NOMO-1 treated with DMSO at 0.1 percent for 48 hours (cell line): Measurements from ENCODE around the gene FADD.
A peak's percentile ranks its signal among the peaks of the same experiment; 100 is the strongest.
"Not testable (repeated sequence)": the region's sequence is repeated elsewhere in the genome, so short reads cannot be mapped to it uniquely, and the experiment has no call there.

Experiments
- DNase-seq: peaks from one replicate; lab custom pipeline; 2025; ENCODE audit not compliant: unreplicated experiment; lab: John Stamatoyannopoulos, UW

The FADD gene

DNA sequence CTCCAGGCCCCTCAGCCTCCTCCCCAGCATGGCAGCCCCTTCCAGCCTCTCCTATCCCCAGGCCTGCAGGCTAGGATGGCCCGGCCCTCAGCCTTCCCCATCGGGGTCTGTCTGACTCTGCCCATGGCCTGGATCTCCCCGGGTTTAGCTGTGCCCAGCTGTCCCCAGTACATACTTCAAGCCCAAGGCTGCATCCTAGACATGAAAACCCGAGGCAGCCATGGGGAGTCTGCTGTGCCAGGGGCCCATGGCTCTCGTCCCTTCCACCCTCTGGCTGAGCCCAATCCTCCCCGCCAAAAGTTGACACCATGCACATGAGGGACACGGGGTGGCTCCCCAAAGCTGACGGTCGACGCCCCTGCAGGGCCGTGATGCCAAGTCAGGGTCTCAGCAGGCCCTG, 22.2 kb upstream of the FADD start:
- DNase-seq = no peak

DNA sequence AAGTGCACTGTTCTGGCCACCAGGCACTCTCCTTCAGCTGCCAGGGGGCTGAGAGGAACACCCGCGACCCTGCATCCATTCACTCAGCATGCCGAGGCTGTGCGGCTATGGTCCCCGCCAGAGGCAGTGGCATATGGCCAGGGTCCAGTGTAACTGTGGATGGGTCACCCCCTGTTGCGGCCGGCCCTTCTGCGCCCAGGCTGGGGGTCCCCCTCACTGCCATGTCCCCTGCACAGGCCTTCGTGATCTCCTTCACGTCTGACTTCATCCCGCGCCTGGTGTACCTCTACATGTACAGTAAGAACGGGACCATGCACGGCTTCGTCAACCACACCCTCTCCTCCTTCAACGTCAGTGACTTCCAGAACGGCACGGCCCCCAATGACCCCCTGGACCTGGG, 20.8 kb upstream of the FADD start:
- DNase-seq = no peak

DNA sequence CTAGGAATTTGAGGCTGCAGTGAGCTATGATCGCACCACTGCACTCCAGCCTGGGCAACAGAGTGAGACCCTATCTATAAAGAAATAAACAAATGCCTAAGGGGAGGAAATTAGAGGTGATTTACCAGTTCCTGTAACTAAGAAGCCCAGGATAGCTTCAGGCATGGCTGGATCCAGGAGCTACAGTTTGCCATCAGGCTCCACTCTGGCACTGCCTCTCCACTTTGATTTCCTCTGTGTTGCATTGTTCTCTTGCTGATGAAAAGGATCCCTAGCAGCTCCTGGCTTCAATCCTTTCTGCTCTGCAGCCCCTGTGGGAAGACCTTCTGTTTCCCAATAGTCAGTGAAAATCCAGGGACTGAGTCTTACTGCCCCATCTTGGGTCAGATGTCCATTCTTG, 20.1 kb upstream of the FADD start:
- DNase-seq = no peak

DNA sequence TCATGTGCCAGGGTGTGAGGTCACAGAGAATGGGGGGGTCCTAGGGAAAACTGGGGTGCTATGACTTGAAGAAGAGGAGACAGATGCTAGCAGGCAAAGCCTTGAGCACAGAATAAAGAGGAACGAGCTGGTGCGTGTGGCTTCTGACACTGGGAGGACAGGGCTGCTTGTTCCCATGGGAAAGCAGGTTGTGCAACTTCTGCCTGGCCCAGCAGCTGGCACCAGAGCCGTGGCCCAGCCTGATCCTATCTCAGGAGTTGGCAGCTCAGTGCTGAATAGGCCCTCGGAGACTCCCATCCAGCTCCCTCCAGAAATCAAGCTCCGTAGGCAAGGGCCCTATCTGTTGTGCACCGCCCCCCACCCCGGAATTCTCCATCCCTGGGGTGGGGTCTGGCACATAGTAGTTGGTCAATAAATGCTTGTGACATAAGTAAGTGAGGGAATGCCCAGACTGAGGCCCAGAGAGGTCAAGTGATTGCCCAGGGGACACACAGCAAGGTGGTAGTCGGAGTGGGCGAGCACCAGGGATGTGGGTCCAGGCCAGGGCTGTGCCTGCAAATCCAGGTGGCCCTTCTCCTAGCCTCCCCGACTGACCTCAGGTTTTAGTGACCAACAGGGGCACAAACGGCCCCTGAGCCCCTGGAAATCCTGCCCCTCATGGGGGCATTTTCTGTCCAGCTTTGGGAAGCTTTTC, 19.5 kb upstream of the FADD start:
- no peak for DNase-seq

DNA sequence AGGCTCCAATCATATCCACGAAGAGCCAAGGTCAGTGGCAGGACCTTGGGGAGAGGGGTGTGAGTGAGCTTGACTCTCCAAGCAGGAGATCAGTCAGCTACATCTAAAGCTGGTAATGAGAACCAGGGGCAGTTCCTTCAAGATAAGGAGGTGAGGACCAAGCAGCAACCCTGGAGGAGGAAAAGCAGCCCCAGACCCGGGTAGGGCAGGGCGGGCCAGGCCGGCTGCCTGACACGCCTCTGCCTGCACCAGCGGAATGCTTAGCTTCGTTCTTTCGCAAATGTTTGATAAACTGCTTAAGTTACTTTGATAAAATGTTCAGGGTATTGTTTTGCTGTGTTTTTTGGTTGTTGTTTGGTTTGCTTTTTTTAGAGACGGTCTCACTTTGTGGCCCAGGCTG, 18.7 kb upstream of the FADD start:
- no peak for DNase-seq

DNA sequence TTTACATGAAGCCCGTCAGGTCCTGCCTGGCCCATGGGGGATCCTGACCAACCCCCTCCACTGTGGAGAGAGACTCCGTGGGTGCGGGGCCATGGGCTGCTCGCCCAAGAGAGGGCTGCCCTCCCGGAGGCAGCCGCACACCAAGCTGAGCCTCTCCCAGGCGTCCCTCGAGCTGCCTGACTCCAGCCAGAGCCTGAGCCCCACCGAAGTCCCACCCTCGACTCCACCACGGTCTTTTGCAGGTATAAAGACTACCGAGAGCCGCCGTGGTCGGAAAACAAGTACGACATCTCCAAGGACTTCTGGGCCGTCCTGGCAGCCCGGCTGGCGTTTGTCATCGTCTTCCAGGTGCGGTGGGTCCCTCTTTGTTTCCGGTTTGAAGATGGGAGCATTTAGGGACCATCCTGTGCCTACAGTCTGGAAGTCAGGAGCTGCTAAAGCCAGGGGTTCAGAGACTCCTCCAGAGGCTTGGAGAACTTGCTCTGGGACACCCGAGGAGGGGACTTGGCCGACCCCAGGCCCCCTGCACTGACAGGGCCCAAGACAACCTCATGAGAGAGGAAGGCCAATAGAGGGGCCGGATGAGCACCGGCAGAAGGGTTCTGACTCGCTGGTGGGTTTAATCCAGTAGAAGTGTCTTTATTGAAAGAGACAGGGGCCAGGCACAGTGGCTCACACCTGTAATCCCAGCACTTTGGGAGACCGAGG, 17.6 kb upstream of the FADD start:
- DNase-seq = no peak

DNA sequence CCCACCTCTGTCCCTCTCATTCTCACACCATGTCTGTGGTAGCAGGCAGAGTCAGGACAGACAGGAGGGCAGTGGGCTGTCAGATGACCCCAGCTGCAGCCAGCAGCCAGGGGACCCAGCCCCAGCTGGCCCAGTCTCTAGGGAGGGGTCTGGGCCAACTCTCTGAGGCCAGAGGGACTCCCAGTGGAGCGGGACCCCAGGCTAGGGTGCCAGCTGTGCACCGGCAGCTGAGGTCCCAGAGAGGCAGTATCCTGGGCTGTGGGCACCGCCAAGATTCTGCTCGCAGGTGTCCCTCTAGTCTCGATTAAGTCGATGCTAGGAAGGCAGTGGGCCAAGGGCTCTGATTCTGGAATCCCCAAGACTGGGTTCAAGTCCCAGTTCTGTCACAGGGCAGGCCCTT, 16.7 kb upstream of the FADD start:
- no peak for DNase-seq

DNA sequence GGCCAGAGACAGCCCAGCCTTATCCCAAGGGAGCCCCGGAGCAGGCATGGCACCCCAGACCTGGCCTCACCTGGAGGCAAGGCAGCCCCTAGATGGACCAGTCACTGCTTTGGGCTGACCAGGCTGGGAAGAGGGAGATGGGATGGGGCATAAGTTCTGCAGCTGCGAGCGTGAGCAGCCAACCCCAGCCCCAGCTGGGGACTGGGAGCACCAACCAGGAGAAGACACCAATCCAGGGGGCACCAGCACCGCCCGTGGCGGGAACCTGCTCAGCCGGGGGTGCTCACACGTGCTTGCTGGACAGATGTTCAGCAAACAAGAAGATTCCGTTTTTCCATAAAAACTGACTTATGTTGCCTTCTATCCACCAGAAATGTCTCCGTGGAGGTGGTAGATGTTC, 16.2 kb upstream of the FADD start:
- DNase-seq = no peak

DNA sequence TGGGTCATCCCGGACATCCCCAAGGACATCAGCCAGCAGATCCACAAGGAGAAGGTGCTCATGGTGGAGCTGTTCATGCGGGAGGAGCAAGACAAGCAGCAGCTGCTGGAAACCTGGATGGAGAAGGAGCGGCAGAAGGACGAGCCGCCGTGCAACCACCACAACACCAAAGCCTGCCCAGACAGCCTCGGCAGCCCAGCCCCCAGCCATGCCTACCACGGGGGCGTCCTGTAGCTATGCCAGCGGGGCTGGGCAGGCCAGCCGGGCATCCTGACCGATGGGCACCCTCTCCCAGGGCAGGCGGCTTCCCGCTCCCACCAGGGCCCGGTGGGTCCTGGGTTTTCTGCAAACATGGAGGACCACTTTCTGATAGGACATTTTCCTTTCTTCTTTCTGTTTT, 15.3 kb upstream of the FADD start:
- no peak for DNase-seq

DNA sequence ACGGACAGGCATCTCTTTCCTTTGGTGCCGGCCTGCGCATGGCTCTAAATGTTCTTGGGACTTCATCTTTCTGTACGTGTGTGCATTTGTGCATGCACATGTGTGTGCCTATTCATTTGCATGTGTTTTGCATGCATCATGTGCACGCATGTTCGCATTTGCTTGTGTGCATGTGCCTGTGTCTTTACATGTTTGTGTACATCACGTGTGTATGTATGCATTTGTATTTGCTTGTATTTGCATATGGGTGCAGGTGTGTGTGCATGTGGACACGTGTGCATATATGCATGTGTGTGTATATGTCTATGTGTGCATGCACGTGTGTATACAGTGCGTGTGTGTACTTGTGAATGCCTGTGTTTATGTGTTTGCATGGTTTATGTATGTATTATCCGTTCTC, 13.5 kb upstream of the FADD start:
- DNase-seq = no peak

DNA sequence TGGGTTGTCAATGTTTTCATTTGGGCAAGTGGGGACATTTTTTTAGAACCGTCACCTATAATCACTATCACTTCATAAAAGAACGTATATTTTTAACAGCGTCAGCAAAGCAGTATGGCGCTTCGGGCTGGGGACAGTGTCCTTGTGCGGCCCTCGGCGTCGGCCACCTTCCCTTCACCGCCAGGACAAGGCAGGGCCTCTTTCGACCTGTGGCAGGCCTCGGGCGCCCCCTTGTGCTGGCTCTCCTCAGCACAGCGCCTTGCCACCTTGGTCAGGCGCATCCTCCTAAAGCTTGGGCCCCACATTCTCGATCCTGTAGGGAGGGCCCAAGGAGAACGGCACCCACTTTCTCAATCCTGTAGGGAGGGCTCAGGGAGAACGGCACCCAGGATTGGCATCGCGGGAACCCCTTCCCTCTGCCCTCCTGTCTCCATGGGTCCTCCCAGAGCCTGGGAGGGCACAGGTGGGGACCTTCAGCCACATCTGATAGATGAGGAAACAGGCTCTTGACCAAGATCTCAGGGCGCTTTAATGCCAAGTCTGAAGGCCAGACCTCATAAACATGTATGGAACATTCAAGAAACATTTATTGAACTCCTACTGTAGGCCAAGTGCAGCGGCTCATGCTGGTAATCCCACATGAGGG, 11.5 kb upstream of the FADD start:
- DNase-seq = peak; percentile 44

DNA sequence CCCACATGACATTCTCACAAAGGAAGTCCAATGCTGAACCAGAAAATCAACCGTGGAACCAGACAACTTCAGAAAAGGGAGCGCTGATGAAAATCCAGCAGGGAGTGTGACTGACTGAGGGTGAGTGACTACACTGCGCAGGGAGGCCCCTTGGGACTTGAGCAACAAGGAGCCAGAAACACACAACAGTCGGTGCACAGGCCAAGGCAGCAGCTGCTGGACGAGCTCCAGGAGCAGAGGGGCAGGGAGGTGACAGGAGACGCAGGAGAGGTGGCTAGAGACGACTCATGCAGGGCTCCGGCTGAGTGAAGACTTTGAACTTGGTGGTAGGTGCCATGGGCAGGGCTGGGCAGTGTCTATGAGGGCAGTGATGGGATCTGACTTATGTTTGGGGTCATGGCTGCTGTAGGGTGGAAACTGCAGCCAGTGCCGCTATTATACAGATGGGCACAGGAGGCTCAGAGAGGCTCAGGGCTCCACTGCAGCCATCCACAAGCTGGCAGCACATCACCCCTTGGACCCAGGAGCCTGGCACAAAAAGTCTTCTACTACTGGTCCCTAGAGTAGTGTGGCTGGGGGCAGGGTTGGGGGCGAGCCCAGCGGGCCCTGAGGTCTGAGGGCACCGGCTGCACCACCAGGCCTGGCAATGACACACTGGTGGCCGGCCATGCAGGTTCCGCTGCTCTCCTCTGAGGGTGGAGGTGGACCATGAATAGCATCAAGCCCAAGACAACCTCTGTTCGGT, 10.3 kb upstream of the FADD start:
- no peak for DNase-seq

DNA sequence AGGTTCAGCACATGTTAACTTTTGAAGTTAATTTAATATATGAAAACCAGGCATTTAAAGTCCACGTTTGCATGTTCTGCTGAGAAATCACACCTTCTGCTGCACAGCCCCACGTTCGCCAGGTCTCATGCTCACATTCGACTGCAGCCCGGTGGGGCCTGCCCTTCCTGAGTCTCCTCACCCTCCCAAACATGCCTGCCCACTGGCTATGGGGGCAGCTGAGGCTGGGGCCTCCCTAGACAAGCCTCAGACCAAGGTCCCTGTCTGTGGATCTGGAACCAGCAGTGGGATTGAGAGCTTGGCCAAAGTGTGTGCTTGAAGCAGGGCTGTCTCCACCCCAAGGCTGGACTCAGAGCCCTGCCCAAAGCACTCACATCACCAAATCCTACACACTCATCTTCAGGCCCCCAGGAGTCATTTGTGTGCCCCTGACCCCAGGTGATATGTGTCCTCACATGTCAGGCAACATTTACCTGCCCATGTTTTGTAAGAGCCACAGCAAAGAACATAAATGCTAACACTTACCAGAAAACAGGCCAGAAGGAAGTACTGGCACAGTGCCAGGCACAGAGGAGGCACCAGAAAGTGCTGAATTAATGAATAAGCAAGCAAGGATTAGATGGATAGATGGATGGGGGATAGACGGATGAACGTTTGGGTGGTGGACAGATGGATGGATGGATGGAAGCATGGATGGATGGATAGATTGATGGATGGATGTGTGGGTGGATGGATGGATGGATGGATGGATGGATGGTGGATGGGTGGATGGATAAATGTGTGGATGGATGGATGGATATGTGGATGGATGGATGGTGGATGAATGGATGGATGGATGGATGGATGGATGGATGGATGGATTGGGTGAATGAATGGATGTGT, 9.4 kb upstream of the FADD start:
- DNase-seq = no peak

DNA sequence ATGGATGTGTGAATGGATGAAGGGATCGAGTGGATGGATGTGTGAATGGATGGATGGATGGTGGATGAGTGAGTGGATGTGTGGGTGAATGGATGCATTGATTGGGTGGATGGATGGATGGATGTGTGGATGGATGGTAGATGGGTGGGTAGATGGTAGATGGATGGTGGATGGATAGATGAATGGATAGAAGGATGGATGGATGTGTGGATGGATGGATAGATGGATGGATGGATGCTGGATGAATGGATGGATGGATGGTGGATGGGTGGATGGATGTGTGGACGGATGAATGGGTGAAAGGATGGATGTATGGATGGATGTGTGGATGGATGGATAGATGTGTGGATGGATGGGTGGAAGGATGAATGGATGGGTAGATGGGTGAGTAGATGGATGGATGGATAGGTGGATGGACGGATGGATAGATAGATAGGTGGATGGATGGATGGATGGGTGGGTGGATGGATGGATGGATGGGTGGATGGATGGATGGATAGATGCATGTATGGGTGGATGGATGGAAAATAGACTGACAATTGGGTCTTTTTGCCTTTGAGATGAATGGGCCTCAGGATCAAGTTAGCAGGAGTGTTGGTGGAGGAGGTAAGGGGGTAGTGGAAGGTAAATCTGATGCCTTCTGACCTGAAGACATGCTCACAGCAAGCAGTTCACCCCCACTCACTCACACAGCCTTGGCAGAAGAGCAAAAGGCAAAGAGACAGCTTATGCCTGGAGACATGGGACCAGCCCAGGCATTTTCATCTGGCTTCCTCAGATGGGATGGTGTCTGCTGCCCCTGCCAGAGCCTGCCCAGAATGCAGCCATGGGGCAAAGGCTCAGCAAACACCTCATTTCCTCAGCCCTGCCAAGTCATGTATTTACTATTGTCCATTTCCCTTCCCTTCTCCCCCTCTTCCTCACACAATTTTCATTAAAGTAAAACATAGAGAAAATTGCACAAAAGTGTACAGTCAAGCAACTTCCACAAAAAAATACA, 8.0 kb upstream of the FADD start:
- no peak for DNase-seq

DNA sequence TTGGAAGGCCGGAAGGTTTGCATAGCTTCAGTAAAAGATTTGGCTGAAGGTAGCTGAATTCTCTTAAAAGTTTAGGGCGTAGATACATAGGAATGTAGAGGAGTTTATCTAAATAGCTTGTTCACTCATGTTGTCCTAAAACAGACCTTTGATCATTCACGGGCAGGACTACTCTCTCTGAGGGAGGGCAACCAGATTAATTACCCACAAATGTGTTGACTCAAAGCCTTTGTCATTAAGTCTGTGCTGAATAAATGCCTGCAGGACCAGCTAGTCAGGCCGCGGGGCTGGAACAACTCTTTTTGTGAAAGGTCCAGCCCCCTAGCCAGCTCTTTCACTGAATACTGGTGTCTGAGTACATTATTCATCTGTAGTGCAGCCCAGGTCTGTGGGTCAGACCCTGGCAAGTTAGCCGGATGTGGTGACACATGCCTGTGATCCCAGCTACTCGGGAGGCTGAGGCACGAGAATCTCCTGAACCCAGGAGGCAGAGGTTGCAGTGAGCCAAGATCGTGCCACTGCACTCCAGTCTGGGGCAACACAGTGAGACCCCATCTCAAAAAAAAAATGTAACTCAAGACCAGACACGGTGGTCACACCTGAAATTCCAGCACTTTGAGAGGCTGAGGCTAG, 2.8 kb upstream of the FADD start:
- DNase-seq = no peak

DNA sequence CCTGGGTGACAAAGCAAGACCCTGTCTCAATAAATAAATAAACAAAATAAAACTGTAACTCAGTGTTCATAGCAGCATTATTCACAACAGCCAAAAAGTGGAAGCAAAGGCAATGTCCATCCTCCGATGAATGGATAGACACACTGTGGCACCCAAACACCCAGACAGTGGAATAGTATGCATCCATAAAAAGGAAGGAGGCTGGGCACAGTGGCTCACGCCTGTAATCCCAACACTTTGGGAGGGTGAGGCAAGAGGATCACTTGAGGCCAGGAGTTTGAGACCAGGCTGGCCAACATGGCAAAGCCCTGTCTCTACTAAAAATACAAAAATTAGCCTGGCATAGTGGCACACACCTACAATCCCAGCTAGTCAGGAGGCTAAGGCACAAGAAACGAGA, 2.0 kb upstream of the FADD start:
- DNase-seq = not testable (repeated sequence)

DNA sequence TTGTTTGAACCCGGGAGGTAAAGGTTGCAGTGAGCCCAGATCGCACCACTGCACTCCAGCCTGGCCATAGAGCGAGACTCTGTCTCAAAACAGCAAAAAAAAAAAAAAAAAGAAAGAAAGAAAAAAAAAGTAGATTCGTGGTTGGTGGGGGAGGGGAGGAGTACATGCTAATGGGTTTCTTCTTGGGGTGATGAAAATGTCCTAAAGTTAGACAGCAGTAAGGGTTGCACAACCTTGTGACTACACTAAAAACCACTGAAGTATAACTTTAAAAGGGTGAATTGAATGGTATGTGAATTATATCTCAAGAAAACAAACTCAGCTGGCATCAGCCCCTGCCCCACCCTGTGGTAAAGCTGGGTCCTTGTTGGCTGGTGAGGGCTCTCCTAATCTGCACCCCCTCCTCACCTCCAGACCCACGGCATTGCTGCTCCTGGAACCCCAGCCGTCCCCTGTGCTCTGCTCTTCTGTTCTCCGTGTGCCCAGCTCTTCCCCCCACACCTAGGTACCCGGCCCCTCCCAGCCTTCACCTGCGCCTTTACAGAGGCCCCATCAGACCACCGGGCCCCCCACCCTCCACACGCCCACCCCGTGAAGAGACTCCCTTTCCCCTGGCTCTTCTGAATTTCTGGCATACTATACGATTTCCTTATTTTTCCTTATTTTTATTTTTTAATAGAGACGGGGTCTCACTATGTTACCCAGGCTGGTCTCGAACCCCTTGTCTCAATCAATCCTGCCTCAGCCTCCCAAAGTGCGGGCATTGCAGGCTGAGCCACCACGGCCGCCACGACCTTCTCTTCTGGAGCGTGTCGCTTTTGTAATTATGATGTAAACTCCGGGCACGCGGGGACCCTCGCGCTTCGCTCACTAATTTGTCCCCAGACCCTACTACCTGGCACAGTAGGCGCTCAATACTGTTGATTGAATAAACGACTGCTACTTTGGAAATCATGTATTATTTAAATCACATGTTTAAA, 924 bp upstream of the FADD start:
- peak; percentile 82 for DNase-seq
